Skin of body (tissue), 2 donors: ENCODE results near the gene ARL8B. TPM values are rescaled to one million over a fixed set of nuclear protein-coding genes. Genes with fewer than 3 reads are reported as not detected.
"Not testable (repeated sequence)": the region's sequence is repeated elsewhere in the genome, so short reads cannot be mapped to it uniquely, and the experiment has no call there.

Experiments
- DNase-seq: peaks from one replicate; lab custom pipeline; 2025; lab: John Stamatoyannopoulos, UW
- total RNA-seq: library from RNA; depleted of rRNA; stranded (reverse); fragments of >200 nt; gene quantifications from one replicate; pipeline ENCODE4 v1.2.3, GENCODE V29; 2014

Gene ARL8B
- total RNA-seq, 1 donor from 2014 or later, result 65.7 TPM

DNA sequence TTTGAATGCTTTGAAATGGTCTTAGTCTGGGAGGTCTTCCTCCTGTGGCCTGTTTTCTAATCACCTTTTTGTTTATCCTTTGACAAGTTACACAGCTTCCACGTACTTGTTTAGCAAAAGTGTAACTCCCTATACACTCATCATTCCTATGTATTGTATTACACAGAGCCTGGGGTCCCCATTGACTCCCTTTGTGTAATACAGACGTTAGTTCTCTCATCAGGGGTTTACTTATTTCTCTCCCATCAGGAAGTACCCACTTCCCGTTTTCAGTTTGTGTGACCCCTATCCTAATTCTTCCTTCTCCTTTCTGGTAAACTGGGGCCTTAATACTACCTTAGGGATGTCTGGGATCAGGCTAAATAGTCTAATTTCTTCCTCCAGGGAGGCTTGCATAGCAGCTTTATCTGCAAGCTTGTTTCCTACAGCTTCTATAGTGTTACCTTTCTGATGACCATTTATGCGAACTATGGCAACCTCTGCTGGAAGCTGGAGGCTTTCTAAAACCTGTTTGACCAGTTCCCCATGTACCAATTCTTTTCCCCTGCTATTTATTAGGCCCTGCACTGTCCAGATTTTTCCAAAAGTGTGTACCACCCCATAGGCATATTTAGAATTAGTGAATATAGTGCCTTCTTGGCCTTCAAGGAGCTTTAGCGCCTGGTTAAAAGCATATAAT is 22.4 kb downstream of the ARL8B start:
- no peak for DNase-seq

DNA sequence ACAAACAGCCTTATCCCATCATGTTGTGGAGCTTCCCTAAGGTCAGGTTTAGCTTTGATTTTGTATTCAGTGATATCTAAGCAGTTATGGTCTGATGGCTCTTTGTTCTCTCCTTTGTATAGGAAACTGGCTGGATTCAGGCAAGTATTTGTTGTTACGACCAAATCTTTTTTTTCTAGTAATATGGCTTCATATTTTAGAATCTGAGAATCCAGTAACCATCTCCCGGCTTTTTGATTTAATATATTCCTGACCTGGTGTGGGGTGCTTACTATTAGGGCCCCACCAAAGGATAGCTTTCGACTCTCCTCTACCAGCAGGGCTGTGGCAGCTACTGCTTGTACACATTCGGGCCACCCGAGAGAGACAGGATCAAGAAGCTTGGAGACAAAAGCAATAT is 23.0 kb downstream of the ARL8B start:
- DNase-seq, result no peak

DNA sequence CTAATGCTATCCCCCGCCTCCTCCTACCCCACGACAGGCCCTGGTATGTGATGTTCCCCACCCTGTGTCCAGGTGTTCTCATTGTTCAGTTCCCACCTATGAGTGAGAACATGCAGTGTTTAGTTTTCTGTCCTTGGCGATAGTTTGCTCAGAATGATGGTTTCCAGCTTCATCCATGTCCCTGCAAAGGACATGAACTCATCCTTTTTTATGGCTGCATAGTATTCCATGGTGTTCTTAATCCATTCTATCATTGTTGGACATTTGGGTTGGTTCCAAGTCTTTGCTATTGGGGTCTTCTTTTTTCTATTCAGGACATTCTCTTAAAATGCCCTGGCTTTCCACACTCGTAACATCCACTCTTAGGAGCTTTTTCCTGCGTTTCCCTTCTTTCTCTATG is 25.1 kb downstream of the ARL8B start:
- not testable (repeated sequence) for DNase-seq

DNA sequence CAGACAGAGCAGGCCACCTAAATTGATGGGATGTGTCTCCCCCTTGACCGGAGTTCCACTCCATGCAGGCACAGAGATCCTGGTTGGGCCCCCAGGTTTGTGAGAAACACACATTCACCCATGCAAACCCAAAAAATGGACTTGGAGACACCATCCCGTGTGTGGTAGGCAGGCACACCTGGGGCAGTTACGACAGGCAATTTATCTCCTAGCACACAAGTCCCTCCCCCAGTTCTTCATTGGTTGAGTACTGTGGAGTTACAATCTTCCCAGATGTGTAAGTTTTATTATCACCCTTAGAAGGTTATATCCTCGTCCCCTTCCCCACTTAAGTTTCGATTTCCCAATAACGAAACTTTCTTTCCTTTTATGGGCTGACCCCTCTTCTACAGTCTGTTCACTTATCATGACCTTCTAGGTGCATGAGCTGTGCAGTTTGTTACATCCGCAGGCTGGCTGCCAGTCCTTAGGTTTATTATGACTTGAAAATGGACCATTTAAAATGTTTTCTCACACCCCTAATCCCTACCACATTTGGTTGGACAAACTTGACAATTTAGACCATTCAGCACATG is 27.3 kb downstream of the ARL8B start:
- no peak for DNase-seq

DNA sequence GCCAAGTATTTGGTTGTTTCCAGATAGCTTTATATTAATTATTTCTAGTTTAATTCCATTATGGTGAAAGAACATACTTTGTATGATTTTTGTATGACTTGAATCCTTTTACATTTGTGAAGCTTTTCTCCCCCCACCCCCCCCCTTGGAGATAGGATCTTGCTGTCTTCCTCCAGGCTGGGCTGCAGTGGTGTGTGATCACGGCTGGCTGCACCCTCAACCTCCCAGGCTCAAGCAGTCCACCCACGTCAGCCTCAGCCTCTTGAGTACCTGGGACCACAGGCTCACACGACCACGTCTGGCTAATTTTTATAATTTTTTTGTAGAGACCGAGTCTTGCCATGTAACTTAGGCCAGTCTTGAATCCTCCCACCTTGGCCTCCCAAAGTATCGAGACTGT is 29.5 kb downstream of the ARL8B start:
- no peak for DNase-seq

DNA sequence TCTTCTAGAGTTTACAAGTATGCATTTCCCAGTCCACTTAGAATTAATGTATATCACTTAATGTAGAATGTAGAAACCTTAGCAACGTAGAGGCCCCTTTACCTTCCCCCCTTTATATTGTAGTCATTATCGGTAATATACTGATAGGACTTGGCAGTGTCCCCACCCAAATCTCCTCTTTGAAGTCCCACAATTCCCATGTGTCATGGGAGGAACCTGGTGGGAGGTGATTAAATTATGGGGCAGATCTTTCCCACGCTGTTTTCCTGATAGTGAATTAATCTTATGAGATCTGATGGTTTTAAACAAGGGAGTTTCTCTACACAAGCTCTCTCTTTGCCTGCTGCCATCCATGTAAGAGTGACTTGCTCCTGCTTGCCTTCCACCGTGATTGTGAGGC is 31.0 kb downstream of the ARL8B start:
- no peak for DNase-seq

DNA sequence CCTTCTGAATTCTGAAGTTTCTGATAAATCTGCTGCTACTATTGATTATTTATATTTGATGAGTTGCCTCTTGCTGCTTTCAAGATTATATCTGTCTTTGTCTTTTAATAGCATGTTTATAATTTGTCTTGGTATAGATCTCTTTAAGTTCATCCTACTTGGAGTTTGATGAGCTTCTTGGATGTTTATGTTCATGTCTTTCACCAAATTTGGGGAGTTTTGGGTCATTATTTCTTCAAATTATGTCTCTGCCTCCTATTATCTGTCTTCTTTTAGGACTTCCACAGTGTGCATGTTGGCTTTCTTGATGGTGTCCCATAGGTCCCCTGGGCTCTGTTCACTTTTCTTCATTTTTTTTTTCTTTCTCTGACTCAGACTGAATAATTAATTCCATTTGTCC is 33.1 kb downstream of the ARL8B start:
- DNase-seq, result no peak

DNA sequence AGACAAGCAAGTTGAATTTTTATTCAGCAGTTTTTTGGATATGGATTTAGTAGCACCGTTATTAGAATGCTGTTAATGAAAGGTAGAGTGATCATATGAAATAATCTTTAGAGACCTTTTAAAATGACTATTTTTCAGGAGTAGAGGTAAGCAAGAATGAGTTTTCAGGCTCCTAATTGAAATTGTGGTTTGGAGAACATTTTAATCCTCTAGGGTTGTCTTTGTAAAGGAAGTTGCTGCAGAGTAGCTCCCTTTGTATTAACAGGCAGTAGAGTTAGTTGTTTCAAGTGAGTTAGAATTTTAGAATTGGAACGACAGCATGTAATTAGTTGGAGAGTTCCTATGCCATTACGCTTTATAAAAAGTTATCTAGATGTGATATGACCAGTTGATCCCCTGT is 38.2 kb downstream of the ARL8B start:
- no peak for DNase-seq

DNA sequence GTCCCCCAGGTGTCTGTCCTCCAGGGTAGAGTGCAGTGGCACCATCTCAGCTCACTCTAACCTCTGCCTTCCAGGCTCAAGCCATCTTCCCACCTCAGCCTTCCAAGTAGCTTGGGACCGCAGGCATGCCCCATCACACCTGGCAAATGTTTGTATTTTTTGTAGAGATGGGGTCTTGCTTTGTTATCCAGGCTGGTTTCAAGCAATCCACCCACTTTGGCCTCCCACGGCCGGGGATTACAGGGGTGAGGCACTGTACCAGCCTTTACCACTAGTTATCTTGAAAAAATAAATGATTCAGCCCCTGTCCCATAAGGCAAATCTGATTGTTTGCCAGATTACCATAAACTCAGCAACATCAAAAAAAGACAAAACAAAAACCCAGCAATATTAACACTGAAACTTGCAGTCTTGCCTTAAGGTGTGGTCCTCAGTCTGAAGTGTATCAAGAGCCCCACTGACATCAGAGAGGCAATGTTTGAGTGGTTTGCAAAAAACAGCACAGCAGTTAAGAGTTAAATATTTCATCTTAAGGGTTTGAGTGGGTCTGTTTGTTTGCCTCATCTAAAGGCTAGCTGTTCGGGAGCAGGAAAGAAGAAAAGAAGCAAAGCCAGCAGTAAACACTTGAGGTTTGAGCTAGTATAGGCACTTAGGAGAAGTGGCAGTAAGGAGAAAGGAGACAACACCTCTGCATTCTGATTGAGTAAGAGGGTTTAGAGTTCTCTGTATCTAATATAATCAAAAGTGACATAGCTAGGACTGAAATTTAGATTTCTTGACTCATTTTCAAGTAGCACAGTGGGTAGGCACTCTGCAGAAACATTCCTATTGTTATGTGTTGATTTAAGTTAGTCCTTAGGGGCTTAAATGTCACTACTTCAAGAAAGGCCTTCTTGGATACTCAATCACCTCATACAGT is 39.1 kb downstream of the ARL8B start:
- DNase-seq, result no peak

DNA sequence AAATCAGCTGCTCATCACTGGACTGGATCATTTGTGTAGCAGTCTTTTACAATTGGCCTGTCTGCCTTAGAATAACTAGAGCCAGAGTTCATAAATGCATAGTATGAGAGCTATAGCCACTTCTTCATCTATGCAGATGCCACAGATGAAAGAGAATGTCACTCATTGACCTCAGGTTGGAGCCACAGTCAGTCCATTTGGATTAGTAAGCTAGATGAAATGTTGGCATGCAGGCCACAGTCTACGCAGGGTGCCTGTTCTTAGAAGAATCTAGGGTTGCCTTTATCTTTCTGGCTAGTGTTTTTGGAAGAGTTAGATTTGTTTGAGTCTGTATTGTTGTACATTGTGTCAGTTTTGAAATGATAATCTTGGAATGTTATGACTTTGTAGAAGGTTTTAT is 40.0 kb downstream of the ARL8B start:
- DNase-seq, result no peak

DNA sequence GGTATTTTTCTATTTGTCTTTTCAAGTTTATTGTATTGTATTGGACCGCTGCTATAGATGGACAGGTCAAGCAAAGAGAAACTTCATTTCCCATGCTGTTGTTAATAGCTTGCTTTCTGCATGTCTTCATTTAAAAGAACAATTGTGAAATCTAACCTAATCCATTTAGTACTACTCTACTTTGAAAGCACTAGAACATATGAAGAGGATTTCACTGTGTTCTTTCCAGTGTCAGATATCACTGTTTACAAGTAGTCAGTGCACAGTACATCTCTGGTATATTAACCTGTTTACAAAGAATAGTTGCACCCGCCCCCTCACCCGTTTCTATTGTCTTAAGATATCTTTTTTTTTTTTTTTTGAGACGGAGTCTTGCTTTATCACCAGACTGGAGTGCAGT is 43.6 kb downstream of the ARL8B start:
- DNase-seq, result no peak

DNA sequence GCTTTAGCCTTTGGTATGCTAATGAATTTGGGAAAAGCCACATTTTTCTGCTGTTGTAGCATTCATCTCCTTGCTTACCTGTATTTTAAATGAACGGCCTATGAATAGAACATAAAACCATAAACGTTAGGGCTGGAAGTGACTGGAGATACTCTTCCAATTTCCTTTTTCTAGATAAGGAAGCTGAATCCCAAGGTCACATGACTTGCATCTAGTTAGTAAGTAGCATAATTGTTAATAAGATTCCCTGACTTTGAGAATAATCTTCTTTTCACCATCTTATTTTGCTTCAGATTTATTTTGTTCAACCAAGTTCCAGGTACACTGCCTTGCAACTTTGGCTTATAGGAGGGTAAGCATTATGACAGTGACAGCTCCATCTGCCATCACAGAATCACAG is 44.8 kb downstream of the ARL8B start:
- no peak for DNase-seq

DNA sequence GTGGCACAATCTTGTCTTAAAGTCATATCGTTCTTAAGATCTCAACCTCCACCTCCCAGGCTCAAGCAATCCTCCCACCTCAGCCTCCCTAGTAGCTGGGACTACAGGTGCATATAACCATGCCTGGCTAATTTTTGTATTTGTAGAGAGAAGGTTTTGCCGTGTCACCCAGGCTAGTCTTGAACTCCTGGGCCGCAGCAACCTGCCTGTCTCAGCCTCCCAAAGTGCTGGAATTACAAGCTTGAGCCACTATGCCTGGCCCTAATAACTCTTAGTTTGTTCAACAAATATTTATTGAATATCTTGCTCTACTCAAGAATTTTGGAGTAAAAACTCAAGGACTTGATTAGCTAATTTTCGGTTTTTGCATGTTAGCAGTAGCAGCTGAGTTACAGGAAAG is 46.0 kb downstream of the ARL8B start:
- DNase-seq, result no peak

DNA sequence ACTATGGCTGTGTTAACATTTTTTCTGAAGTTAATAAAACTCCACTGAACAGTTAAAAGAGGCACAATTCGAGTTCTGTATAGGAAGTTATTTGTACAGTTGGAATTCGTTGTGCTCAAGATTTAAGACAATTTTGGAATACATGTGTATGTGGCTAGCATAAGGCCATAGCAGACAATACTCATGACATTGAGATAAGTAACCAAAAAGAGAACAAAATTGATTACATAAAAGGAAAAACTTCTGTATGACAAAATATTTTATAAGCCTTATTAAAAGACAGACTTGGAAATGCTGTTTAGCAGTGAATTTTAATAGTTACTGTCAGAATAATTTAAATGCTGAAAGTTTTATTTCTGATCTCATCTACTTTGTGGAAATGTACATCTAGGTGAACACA is 47.7 kb downstream of the ARL8B start:
- DNase-seq, result no peak

DNA sequence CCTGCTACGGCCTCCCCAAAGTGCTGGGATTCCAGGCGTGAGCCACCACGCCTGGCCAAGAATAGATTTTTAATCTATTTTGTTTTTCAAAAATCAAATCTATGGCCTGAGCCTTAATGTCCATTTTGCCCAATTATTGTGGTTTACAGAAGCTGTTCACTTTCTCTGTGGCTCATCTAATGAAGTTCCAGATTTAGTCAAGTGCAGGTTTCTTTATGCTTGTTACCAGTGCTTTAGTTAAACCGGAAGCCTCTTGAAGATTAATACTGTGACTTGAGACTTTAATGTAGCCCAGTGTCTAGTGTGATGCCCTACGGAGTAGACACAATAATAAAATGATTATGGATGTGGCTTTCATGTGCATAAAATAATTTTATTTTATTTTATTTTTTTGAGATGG is 48.9 kb downstream of the ARL8B start:
- no peak for DNase-seq

DNA sequence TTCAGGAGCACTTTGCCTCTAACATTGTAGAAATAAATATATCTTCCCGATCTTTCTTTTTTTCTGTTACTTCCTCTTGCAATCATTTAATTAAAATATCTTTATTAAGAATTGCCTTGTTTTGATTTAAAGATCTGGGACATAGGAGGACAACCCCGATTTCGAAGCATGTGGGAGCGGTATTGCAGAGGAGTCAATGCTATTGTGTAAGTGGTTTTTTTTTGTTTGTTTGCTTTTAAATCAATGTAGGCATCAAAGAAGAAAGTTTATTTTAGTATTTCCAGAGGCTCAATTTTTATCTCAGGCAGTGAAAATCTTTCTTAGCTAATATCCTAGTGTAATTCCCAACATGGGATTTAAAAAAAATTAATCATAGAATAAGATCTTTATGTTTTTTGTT is 49.9 kb downstream of the ARL8B start:
- no peak for DNase-seq

DNA sequence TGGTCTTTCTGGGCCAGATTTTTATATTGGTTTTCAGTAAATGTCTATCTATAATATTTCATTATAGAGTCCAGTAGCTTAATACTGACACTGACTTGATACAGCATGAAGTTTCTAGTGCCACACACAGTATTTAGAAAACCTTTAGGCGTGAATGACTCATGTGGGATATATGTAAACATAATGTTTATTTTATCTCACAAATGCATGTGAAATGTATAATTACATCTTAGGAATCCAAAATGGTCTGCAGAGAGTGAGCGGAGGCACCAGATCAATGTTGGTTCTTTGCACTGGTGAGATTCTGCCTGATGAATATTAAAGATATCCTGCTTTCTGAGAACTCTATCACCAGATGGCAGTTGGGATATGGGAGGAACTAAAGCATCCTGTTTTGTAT is 56.9 kb downstream of the ARL8B start:
- not testable (repeated sequence) for DNase-seq

DNA sequence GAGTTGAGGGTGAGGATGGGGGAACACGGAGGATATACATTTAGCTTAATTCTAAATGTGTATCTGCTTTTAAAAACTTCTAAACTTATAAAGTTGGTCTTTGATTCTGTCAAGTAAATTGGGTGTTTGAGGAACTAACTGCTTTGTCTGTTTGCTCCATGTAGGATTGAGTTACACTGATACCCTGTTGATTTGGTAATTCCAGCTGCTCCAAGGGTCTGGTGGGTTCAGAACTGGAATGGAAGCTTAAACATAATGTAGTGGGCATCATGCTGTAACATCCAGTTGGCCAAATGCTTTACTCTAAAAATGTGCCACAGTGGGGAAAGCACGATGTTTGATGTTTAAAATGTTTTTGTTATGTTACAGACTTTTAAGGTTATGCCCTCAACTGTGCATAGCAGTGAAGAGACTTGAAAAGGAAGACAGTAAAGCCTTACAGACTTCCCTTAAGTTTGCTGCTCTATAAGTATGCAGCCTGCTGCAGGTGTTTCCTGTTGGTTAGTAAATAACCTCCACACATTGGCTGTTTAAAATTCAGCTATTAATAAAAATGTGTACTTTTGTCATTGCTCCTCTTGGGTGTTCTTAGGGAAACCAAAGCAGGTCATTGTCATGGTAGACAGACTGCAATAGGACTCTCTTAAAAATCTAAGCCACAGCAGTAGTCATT is 59.5 kb downstream of the ARL8B start:
- no peak for DNase-seq

DNA sequence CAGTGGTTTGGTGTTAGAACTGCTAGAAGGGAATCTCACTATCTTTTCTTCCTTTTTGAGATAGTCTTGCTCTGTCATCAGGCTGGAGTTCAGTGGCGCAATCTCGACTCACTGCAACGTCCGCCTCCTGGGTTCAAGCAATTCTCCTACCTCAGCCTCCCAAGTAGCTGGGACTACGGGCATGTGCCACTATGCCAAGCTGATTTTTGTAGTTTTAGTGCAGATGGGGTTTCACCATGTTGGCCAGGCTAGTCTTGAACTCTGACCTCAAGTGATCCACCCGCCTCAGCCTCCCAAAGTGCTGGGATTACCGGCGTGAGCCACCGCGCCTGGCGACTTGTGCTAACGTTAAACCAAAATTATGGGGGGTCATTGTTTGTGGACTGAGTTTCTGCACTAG is 61.6 kb downstream of the ARL8B start:
- not testable (repeated sequence) for DNase-seq

DNA sequence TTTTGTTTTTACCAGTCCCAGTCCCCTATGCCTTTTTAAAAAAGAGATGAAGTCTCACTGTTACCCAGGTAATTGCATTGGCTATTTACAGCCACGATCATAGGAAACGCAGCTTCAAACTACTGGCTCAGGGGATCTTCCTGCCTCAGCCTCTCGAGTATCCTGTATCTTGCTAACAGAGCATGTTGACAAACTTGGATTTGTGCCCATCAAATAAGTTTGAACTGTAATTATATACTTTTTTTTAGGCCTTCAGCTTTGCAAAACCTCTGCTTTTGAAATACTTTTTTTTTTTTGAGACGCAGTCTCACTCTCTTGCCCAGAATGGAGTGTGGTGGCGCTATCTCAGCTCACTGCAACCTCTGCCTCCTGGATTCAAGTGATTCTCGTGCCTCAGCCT is 62.4 kb downstream of the ARL8B start:
- DNase-seq, result no peak

DNA sequence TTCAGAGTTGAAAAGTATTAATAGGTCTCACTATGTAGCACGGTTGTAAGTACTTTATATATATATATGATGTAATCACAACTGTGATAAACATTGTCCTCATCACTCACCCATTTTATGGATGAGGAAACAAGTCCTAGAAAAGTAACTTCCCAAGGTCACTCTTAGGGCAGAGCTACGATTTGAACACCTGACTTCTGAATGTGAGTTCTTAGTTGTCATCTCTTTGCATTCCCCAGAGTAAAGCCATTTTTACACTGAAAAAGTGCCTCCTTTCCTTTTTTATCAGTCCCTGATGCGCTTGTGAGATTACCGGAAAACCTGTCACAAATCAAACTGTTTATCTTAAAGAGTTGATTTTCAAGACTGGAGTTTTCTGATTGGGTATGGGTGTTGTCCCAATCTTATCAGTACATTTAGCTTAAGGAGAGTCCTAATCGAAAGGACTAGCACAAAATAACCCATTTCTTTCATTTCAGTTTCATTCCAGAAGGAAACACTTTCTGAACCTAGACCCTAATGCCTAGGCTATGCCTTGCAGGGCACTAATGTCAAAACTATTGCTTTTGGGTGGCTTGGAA is 63.1 kb downstream of the ARL8B start:
- no peak for DNase-seq
